ENCODE data around the gene AOC1. TPM values are rescaled to one million over a fixed set of nuclear protein-coding genes. Genes with fewer than 3 reads are reported as not detected.

The AOC1 gene
- total RNA-seq, 2 donors from 2014 or later = 308 to 353 TPM

DNA sequence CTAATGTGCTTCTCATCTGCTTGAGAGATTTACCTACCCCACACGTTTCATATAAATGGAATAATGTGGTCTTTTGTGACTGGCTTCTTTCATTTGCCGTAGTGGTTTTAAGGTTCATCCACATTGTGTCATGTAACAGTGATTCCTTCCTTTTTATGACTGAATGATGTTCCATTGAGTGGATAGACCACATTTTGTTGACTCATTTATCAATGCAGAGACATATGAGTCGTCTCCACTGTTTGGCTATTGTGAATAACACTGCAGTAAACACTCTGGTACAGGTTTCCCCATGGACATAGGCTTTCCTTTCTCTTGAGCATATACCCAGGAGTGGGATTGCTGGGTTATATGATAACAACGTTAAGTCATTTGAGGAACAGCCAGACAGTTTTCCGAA is 2.0 kb upstream of the AOC1 start:
- no peak overlapping the region for H3K27ac ChIP-seq
- no peak for DNase-seq
- H3K4me1 ChIP-seq = no peaks in the 10 kb centered on the region
- H3K36me3 ChIP-seq = no peaks in the 10 kb centered on the region
- H3K9me3 ChIP-seq = no peaks in the 10 kb centered on the region
- intact Hi-C loops (cut with DNase I) = no loop called here
- H3K9ac ChIP-seq (ENCODE audit: low read depth in 2 of 2, low read length in 2 of 2) = no peak overlapping the region
- H3K4me3 ChIP-seq = no peak overlapping the region
- no peaks in the 10 kb centered on the region for H3K27me3 ChIP-seq
- TF ChIP-seq, protein P1, sequence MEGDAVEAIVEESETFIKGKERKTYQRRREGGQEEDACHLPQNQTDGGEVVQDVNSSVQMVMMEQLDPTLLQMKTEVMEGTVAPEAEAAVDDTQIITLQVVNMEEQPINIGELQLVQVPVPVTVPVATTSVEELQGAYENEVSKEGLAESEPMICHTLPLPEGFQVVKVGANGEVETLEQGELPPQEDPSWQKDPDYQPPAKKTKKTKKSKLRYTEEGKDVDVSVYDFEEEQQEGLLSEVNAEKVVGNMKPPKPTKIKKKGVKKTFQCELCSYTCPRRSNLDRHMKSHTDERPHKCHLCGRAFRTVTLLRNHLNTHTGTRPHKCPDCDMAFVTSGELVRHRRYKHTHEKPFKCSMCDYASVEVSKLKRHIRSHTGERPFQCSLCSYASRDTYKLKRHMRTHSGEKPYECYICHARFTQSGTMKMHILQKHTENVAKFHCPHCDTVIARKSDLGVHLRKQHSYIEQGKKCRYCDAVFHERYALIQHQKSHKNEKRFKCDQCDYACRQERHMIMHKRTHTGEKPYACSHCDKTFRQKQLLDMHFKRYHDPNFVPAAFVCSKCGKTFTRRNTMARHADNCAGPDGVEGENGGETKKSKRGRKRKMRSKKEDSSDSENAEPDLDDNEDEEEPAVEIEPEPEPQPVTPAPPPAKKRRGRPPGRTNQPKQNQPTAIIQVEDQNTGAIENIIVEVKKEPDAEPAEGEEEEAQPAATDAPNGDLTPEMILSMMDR (IDR thresholded peaks at IDR 0.05) = no peak

DNA sequence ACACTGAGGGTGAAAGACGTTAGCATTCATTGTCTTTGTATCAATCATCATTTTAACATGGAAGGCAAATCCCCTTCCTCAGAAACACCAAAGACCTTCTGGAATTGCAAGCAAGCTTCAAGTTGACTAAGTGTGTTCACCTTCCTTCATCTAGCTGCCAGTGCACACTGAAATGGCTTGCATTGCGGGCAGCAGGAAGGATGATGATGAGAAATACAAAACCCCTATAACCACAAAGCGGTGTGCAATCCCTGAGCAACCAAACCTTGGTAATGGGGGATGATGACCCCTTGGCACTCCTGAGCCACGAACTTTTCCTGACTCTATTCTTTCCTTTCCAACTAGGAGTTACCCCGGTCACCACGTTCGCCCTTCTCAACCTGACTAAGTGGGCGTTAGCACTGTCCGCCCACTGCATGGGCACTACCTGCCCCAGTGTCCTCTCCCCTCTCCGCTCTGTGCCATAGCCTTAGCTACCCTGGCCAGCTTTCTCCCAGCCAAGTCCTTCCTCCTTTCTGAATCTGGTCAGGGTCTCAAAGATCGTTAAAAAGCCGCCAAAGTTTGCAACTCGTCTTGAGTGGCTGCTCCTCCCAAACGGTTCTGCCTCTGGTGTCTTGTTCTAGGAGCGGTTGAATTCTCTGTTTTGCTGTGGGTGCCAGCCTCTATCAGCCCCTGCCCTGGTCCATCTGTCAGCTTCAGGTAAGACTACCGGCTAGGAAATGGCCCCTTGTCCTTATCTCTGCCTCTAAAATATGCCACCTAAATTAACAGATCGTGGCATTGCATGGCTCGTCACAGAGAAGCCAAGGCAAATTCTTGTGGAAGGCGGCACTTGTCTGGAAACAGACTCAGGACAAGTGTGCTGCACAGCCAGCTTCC is 586 bp upstream of the AOC1 start:
- Histone ChIP-seq H3K9ac (ENCODE audit: low read depth in 2 of 2, low read length in 2 of 2) (peak overlapping the region; percentile 13 to 92), H3K36me3 (no peaks in the 10 kb centered on the region), H3K4me3 (no peak overlapping the region), H3K4me1 (no peaks in the 10 kb centered on the region), H3K27me3 (no peaks in the 10 kb centered on the region), H3K9me3 (no peaks in the 10 kb centered on the region), H3K27ac (peak overlapping the region; percentile 58)
- intact Hi-C loops (cut with DNase I) = no loop called here
- TF ChIP-seq, protein P1 (IDR thresholded peaks at IDR 0.05) = no peak
- DNase-seq = no peak

DNA sequence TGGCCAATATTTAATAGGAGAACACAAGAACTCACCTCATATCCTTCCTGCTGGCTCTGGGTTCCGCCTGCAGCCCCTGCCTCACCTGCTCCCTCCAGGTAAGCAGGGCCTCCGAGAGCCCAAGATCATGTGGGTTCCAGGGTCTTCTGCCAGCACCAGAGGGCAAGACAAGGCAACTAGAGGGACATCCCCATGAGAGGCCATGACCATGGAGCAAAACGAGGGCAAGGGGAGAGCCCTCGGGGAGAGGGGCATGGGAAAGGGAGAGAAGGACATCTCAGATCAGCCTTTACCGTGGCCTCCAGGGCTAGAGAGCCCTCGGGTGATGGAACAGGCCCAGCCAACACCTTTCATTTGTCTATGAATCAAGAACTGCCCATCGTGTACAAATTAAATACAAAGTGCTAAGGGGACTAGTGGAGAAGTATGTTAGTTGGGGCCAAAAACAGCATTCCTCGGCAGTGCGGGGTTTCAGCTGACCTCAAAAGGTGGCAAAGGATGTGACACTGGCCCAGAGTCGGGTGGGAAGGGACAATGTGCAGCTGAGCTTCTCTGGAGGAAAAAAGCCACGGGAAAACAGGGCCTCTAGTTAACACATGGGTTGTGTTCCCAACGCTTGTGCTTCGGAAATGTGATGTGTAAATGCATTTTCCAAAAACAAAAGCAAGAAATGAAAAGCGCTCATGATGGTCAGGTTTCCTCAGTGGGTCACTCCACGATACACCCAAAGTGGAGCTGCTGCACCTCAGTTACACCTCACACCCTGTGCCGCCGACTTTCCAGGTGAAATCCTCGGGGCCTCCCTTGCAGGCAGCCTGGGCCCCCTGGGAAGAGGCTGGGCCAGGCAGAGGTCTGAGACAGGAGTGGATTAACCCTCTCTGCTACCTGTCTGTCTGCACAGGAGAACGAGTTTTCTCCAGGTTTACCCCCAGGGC is 2.0 kb downstream of the AOC1 start:
- no peaks in the 10 kb centered on the region for H3K36me3 ChIP-seq
- H3K4me1 ChIP-seq = no peaks in the 10 kb centered on the region
- no peaks in the 10 kb centered on the region for H3K27me3 ChIP-seq
- no peak overlapping the region for H3K27ac ChIP-seq
- DNase-seq = no peak
- H3K4me3 ChIP-seq = no peak overlapping the region
- TF ChIP-seq, protein P1 (IDR thresholded peaks at IDR 0.05) = no peak
- no peaks in the 10 kb centered on the region for H3K9me3 ChIP-seq
- H3K9ac ChIP-seq (ENCODE audit: low read depth in 2 of 2, low read length in 2 of 2) = no peak overlapping the region
- intact Hi-C loops (cut with DNase I) = no loop called here

DNA sequence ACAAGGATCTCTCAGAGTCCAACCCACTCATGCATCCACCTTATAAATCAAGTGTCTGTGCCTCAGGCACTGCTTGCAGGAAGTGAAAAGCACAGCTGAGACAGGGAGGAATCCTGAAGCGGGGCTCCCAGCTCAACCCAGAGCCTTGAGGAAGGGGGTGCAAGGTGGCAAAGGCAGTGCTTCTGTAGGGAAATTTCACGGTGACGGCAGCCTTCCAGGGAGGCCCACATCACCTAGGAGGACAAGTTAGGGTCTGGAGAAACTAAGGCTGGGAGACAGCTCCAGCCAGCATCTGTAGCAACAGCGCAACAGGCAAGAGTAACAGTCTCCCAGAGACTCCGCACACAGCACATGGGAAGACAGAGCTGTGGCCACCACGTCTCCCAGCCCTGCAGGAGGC is 2.7 kb downstream of the AOC1 start:
- Histone ChIP-seq H3K4me1 (no peaks in the 10 kb centered on the region), H3K9me3 (no peaks in the 10 kb centered on the region), H3K27ac (no peak overlapping the region), H3K36me3 (no peaks in the 10 kb centered on the region), H3K9ac (ENCODE audit: low read depth in 2 of 2, low read length in 2 of 2) (no peak overlapping the region), H3K27me3 (no peaks in the 10 kb centered on the region), H3K4me3 (no peak overlapping the region)
- no peak for DNase-seq
- TF ChIP-seq, protein P1 (IDR thresholded peaks at IDR 0.05) = no peak
- intact Hi-C loops (cut with DNase I) = no loop called here

DNA sequence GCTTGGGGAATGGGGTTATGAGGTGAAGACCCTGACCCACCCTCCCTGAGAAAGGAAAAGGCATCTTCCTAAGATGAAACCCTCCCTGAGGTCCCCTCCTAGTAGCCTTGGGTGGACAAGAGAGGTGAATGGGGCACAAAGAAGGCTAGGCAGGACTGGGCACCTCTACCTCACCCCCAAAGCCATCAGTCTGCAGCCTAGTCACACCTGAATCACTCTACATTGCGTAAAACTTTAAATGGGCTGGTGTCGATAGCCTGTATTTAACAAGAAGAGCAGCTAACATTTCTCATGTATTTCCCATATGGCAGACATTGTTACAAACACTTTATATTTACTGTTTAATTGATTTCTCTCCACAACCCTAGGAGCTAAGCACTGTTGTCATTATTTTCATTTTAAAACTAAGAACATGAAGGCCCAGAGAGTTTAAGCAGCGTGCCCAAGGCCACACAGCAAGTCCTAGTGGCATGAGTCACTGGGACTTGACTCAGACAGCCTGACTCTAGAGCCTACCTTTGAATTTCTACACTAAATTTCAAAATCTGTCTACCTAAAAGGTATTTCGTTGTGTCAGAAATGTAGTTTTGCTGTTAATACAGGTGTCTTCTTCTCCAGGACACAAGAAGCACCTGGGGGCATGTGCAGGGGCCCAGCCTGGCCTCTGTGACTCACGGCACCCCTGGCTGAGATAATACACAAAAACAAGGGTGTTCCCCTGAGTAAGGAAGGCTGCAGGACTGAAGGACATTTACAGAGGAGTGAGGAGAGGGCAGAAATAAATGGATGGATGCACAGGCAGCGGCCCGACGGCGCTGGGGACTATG is 3.4 kb downstream of the AOC1 start:
- Histone ChIP-seq H3K27me3 (no peaks in the 10 kb centered on the region), H3K36me3 (no peaks in the 10 kb centered on the region), H3K9me3 (no peaks in the 10 kb centered on the region), H3K9ac (ENCODE audit: low read depth in 2 of 2, low read length in 2 of 2) (no peak overlapping the region), H3K27ac (no peak overlapping the region), H3K4me3 (no peak overlapping the region), H3K4me1 (no peaks in the 10 kb centered on the region)
- intact Hi-C loops (cut with DNase I) = no loop called here
- TF ChIP-seq, protein P1 (IDR thresholded peaks at IDR 0.05) = no peak
- DNase-seq = no peak
